ENCODE measurements around the gene TMEM273.

TMEM273 gene

DNA sequence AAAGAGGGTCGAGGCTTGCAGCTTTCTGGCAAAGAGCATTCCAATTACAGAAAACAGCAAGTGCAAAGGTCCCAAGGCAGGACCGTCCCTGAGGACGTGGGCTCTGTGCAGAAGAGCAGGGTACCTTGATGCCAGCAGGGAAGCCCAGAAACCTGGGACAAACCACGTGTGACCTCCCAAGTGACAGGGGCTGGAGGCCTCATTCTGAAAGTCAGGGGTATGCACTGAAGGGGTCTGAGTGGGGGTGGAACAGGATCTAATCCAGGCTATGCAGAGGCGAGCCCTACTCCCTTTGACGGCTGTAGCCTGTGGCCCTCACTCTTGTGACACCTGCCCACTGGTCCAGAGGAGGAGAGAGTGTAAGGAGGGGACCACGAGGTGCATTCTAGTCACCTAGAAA lies 22.9 kb downstream of the TMEM273 start:
- TF ChIP-seq, protein P1, sequence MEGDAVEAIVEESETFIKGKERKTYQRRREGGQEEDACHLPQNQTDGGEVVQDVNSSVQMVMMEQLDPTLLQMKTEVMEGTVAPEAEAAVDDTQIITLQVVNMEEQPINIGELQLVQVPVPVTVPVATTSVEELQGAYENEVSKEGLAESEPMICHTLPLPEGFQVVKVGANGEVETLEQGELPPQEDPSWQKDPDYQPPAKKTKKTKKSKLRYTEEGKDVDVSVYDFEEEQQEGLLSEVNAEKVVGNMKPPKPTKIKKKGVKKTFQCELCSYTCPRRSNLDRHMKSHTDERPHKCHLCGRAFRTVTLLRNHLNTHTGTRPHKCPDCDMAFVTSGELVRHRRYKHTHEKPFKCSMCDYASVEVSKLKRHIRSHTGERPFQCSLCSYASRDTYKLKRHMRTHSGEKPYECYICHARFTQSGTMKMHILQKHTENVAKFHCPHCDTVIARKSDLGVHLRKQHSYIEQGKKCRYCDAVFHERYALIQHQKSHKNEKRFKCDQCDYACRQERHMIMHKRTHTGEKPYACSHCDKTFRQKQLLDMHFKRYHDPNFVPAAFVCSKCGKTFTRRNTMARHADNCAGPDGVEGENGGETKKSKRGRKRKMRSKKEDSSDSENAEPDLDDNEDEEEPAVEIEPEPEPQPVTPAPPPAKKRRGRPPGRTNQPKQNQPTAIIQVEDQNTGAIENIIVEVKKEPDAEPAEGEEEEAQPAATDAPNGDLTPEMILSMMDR (IDR thresholded peaks at IDR 0.05; ENCODE audit: control insufficient read depth, extremely low read depth, insufficient read depth), result no peak
- no peak for DNase-seq (ENCODE audit: low read depth)
- no peak overlapping the region for H3K4me3 ChIP-seq (ENCODE audit: low read depth, low read length)

DNA sequence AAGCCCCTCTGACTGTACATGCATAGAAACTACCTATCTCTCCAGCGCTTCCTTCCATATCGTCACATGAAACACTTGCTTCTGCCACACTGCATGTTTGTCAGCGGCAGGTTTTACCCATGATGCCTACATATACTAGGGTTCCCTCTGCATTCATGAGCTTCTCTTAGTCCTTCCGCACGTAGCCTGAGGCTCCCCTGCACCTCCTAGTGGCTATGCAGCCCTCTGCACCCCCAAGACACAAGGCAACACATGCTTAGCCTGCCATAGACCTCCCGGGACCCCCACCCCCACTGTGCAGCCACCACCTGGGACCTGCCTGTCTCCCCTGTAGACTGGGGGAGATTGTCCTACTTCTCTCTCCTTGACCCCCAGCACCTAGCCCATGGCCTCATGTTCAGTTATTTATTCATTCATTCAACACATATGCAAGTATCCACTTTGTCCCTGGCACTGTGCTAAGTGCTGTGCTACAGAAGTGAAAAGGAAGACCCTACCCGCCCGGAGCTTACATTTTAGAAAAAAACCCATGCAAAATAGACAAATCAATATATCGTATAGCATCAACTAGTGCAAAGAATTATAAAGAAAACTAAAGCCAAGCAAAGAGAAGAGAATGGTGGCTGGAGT lies 23.5 kb downstream of the TMEM273 start:
- TF ChIP-seq, protein P1 (IDR thresholded peaks at IDR 0.05; ENCODE audit: control insufficient read depth, extremely low read depth, insufficient read depth), result peak; percentile 96
- DNase-seq (ENCODE audit: low read depth), result peak; percentile 11
- H3K4me3 ChIP-seq (ENCODE audit: low read depth, low read length), result no peak overlapping the region

DNA sequence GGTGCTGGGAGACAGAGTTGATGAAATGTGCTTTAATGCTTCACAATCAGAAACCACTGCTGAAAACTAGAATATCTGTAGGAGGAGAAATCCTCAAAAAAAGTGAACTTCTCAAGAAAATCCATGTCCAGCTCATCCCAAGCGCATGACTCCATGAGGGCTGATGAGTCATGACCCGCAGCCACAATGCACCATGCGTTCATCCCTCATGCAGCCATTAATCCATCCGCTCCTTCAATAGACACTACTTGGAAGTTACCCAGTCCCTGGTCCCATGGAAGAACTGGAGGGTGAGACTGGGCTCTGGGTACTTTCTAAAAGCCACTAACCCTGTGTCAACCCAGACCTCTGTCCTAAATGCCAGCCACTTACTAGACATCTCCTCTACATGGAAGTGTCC lies 24.4 kb downstream of the TMEM273 start:
- no peak overlapping the region for H3K4me3 ChIP-seq (ENCODE audit: low read depth, low read length)
- no peak for DNase-seq (ENCODE audit: low read depth)
- TF ChIP-seq, protein P1 (IDR thresholded peaks at IDR 0.05; ENCODE audit: control insufficient read depth, extremely low read depth, insufficient read depth), result no peak

DNA sequence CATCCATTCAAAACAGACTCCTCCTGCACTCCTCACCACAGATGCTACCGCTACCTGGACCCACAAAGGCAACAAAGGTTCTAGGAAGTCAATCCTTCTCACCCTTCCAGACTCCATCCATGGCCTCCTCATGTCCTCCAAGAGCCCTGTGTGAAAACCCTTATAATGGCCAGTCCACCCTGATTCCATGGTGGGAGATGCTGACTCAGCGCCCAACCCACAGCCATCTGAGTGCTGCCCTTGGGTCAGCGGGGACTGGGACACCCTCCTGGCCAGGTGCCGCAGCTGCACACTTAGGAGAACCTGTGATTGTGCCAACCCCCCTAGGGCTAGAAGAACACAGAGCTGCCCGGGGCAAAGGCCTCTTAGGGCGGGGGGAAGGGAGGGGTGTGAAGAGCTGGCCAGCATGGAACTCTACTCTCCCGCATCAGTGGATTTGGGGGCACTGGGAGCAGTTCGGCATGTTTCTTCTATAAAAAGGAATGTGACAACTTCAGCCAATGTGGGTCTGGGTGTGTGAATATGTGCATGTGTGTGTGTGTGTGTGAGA lies 25.4 kb downstream of the TMEM273 start:
- DNase-seq (ENCODE audit: low read depth), result no peak
- TF ChIP-seq, protein P1 (IDR thresholded peaks at IDR 0.05; ENCODE audit: control insufficient read depth, extremely low read depth, insufficient read depth), result no peak
- no peak overlapping the region for H3K4me3 ChIP-seq (ENCODE audit: low read depth, low read length)

DNA sequence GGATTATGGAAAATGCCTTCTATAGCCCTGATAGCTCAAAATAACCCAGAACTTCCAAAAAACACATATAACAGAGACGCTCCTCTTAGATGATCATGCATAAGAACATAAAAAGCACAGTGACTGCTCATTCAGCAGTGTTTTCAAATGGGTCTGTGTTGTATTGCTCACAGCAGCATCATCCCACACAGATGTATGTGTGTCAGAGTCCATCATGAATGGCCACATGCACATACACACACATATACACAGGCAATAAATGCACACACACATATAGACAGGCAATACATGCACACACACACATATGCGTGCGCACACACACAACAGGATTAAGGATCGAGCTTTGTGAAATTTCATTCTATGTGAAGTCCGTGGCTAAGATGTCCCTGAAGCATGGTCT lies 26.1 kb downstream of the TMEM273 start:
- DNase-seq (ENCODE audit: low read depth), result no peak
- no peak overlapping the region for H3K4me3 ChIP-seq (ENCODE audit: low read depth, low read length)
- TF ChIP-seq, protein P1 (IDR thresholded peaks at IDR 0.05; ENCODE audit: control insufficient read depth, extremely low read depth, insufficient read depth), result no peak

DNA sequence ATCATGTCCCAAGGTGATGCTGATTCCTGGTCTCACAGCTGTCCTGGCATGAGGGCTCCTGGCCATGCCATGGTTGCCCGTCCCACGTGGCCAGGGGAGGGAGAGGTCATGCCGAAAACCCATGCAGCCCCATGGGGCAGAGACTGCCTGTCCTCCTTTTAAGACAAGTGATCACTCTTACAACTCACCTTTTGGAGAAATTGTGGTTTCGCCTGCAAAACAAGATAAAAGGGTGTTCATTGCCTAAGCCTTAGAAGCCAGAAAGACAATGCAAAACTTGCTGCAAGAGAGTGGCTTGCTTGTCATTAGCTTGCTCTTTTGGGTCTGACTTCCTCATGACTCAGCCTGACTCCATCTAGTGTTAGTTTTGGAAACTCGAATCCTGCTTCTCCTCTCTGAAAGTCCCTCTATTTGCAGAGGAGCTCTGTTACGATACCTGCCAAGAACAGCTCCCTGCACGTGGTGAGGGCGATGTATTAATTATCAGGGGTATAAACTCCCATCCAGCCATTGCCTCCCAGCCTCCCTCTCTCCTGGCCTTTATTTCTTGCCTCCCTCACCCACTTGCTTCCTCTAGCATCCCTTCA lies 26.7 kb downstream of the TMEM273 start:
- H3K4me3 ChIP-seq (ENCODE audit: low read depth, low read length), result no peak overlapping the region
- TF ChIP-seq, protein P1 (IDR thresholded peaks at IDR 0.05; ENCODE audit: control insufficient read depth, extremely low read depth, insufficient read depth), result peak; percentile 72
- DNase-seq (ENCODE audit: low read depth), result peak; percentile 55
